A549 (cell line): ENCODE measurements around the gene SLIT3. TPM values are rescaled to one million over a fixed set of nuclear protein-coding genes. Genes with fewer than 3 reads are reported as not detected.

Experiments
- ATAC-seq, 2 experiments: fragments of 200-7000 bp in 1 of 2; fragments of >200 bp in 1 of 2; cut with Nextera tagmentation in 1 of 2; cut with Tn5 transposase in 1 of 2; 3 replicates each; pipeline versions ENCODE4 v1.8.0 to v1.9.1; 2018 to 2020; ENCODE audit warnings: mild to moderate bottlenecking in 1 of 2, moderate library complexity in 1 of 2
- CTCF ChIA-PET: fragments of 300-600 bp; sonication (Branson Sonifier 250); formaldehyde crosslinking; extraction: SDS; loops from one replicate; lab custom pipeline; 2021; ENCODE audit warnings: antibody characterized with exemption, inconsistent platforms; lab: Yijun Ruan, JAX
- POLR2A ChIA-PET: fragments of 350-600 bp; formaldehyde crosslinking; extraction: SDS; loops from one replicate; lab custom pipeline; 2021; ENCODE audit warnings: antibody characterized with exemption, inconsistent platforms; lab: Yijun Ruan, JAX
- DNase-seq, 2 experiments: peaks; one replicate each; pipeline versions ENCODE4 v3.0.0 to v3.0.0-alpha.2; 2011 to 2016; ENCODE audit warnings: low read depth in 1 of 2, low spot score in 1 of 2
- FAIRE-seq: peaks from 2 replicates; lab custom pipeline; 2011; peaks lifted over from hg19 to GRCh38; lab: Jason Lieb, UNC
- H3K27ac ChIP-seq, 2 experiments: fragments of >200 bp; sonication (Bioruptor Twin); formaldehyde crosslinking; 3 replicates each; pipeline ENCODE4 v1.5.1; 2016 to 2017
- H3K4me1 ChIP-seq: fragments of >200 bp; sonication (Bioruptor Twin); formaldehyde crosslinking; 3 replicates; pipeline ENCODE4 v1.6.1; 2016
- H3K4me2 ChIP-seq: fragments of >200 bp; sonication (Bioruptor Twin); formaldehyde crosslinking; 3 replicates; pipeline ENCODE4 v1.6.1; 2016
- H3K4me3 ChIP-seq: fragments of >200 bp; sonication (Bioruptor Twin); formaldehyde crosslinking; 3 replicates; pipeline ENCODE4 v1.5.1; 2016
- H3K9me3 ChIP-seq: fragments of >200 bp; sonication (Bioruptor Twin); formaldehyde crosslinking; 3 replicates; pipeline ENCODE4 v1.6.1; 2016
- CBX8 ChIP-seq: fragments of 200-600 bp; sonication (generic); IDR thresholded peaks from 2 replicates; pipeline ENCODE4 v1.6.1; 2016
- CHD2 ChIP-seq: fragments of 150-350 bp; IDR thresholded peaks from 2 replicates; pipeline ENCODE4 v1.6.1; 2014; ENCODE audit warnings: low read length; ENCODE audit not compliant: partially characterized antibody
- EHF ChIP-seq: fragments of 250-450 bp; sonication (Bioruptor Pico); IDR thresholded peaks from 2 replicates; pipeline ENCODE4 v1.5.0; 2020; ENCODE audit warnings: mild to moderate bottlenecking
- ESRRA ChIP-seq: fragments of 150-350 bp; IDR thresholded peaks from 2 replicates; pipeline ENCODE4 v1.6.1; 2014; ENCODE audit warnings: mild to moderate bottlenecking, low read length, borderline replicate concordance
- FOSB ChIP-seq: fragments of 250-450 bp; sonication (Bioruptor Pico); IDR thresholded peaks from 2 replicates; pipeline ENCODE4 v1.5.0; 2020; ENCODE audit warnings: mild to moderate bottlenecking, moderate library complexity
- FOSL2 ChIP-seq, 2 experiments: fragments of 450-650 bp in 1 of 2; fragments of >200 bp in 1 of 2; sonication (Bioruptor Twin) in 1 of 2; formaldehyde crosslinking; IDR thresholded peaks; 2 replicates each; pipeline versions ENCODE4 v1.5.0 to v1.6.1; 2016 to 2020; ENCODE audit warnings: mild to moderate bottlenecking in 1 of 2, moderate library complexity in 1 of 2
- JUN ChIP-seq, 2 experiments: fragments of >200 bp; sonication (Bioruptor Twin); formaldehyde crosslinking; IDR thresholded peaks; 2 replicates in 1 of 2; 3 replicates in 1 of 2; pipeline ENCODE4 v1.6.1; 2016 to 2017
- JUNB ChIP-seq: fragments of >200 bp; sonication (Bioruptor Twin); formaldehyde crosslinking; IDR thresholded peaks from 2 replicates; pipeline ENCODE4 v1.6.1; 2016
- MAFK ChIP-seq: fragments of 450-650 bp; IDR thresholded peaks from 2 replicates; pipeline ENCODE4 v1.6.1; 2014; ENCODE audit not compliant: partially characterized antibody
- PHF8 ChIP-seq: fragments of 200-600 bp; sonication (generic); IDR thresholded peaks from 2 replicates; pipeline ENCODE4 v1.6.1; 2016; ENCODE audit warnings: low read depth, mild to moderate bottlenecking, antibody characterized with exemption, moderate library complexity, borderline replicate concordance
- RARB ChIP-seq: fragments of 250-450 bp; sonication (Bioruptor Pico); IDR thresholded peaks from 2 replicates; pipeline ENCODE4 v1.8.0; 2021; ENCODE audit warnings: mild to moderate bottlenecking, moderate library complexity
- RNF2 ChIP-seq: fragments of 200-600 bp; sonication (generic); IDR thresholded peaks from 2 replicates; pipeline ENCODE4 v1.6.1; 2016; ENCODE audit warnings: low read depth, mild to moderate bottlenecking, antibody characterized with exemption, moderate library complexity, borderline replicate concordance
- SMC3 ChIP-seq: fragments of >200 bp; sonication (Bioruptor Twin); formaldehyde crosslinking; IDR thresholded peaks from 3 replicates; pipeline ENCODE4 v1.6.1; 2018; ENCODE audit warnings: inconsistent platforms
- WGBS: methylation state at CpG from one replicate; pipeline ENCODE4 v1.1.6; 2017; ENCODE audit errors: missing lambda C conversion rate; 5-methylcytosine and 5-hydroxymethylcytosine counted together
- polyA plus RNA-seq, 4 experiments: library from polyadenylated mRNA; depleted of rRNA in 3 of 4; stranded (reverse); fragments of >200 nt; fragmentation: RNase III in 1 of 4; extraction: RNeasy Plus Mini Kit Qiagen cat#74134 plus additional on column Dnase treatment in 1 of 4; gene quantifications; 2 replicates in 3 of 4; 3 replicates in 1 of 4; pipeline ENCODE4 v1.2.3, GENCODE V29; 2011 to 2017
- TF ChIP-seq, protein P1 (sequence below): fragments of 250-450 bp; sonication (Bioruptor Pico); IDR thresholded peaks from 2 replicates; pipeline ENCODE4 v1.5.0; 2021; ENCODE audit warnings: mild to moderate bottlenecking, moderate library complexity, borderline replicate concordance
- TF ChIP-seq, protein P2 (sequence below): IDR thresholded peaks from 2 replicates; pipeline ENCODE4 v1.6.1; 2012; ENCODE audit warnings: low read depth, borderline replicate concordance
- TF ChIP-seq, protein P3 (sequence below): fragments of 450-650 bp; IDR thresholded peaks from 2 replicates; pipeline ENCODE4 v1.6.1; 2014; ENCODE audit warnings: antibody characterized with exemption
- TF ChIP-seq, protein P4 (sequence below): fragments of 150-350 bp; IDR thresholded peaks from 2 replicates; pipeline ENCODE4 v1.6.1; 2014; ENCODE audit warnings: low read depth, mild to moderate bottlenecking, low read length
- TF ChIP-seq, protein P5 (sequence below): fragments of 200-600 bp; sonication (generic); IDR thresholded peaks from 2 replicates; pipeline ENCODE4 v1.6.1; 2016; ENCODE audit warnings: antibody characterized with exemption, mild to moderate bottlenecking, moderate library complexity
- TF ChIP-seq, protein P6 (sequence below): fragments of 250-450 bp; sonication (Bioruptor Pico); IDR thresholded peaks from 2 replicates; pipeline ENCODE4 v1.5.0; 2020; ENCODE audit warnings: low read depth, mild to moderate bottlenecking, moderate library complexity

SLIT3 gene
- polyA plus RNA-seq, 2 of the 4 experiments (the other 2 are of a cell fraction) = 12.7 to 22.9 TPM

DNA sequence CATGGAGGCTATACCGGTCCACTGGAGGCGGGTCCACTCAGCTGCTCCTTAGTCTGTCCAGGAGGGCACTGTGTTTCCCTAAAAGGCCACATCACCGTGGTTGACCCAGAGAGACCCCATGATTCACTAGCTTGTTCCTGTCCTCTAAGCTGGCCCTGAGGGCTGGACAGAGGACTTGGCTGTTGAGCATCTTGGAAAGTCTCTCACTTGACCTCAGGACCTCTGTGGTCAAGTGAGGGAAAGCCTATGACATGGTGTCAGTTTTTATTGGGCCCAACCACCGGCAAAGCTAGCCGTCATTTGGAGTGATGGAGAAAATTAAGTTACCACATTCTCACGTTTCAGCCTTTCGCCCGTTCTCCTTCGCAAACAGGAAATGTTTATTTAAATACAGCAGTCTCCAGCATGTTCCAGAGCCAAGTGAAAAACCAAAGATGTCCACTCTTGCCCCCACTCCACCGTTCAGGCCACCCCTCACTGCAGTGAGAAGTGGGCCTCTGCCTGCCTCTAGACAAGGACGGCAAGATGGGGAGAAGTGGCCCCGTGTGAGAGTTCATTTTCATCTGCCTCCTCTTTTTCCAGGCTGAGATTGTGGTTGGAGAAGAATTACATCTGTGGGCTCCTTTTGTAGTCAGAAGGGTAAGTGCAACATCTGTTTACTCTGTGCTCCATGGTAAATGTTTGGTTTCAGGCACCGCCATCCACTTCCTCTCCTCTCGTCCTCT is 4.4 kb downstream of the SLIT3 start:
- Histone ChIP-seq H3K4me3 (no peak overlapping the region), H3K27ac (peak overlapping the region in 1 of 2 experiments; percentile 52; a peak in 2 of 6 replicates), H3K4me2 (peak overlapping the region; percentile 88), H3K9me3 (no peaks in the 10 kb centered on the region), H3K4me1 (peaks cover 49% of the 10 kb centered on the region)
- 43% methylated on average over 14 of the region's 14 CpGs for WGBS
- FAIRE-seq (no peak), ATAC-seq (no peak), DNase-seq (peak in 1 of 2 experiments; percentile 29)
- CTCF ChIA-PET = interaction anchor here (1.1 to 1.2 kb wide), 2 partner anchors 252 to 310 kb away, joined by 3 to 5 read pairs; no protein-coding TSS in a partner anchor
- TF ChIP-seq, protein P1, sequence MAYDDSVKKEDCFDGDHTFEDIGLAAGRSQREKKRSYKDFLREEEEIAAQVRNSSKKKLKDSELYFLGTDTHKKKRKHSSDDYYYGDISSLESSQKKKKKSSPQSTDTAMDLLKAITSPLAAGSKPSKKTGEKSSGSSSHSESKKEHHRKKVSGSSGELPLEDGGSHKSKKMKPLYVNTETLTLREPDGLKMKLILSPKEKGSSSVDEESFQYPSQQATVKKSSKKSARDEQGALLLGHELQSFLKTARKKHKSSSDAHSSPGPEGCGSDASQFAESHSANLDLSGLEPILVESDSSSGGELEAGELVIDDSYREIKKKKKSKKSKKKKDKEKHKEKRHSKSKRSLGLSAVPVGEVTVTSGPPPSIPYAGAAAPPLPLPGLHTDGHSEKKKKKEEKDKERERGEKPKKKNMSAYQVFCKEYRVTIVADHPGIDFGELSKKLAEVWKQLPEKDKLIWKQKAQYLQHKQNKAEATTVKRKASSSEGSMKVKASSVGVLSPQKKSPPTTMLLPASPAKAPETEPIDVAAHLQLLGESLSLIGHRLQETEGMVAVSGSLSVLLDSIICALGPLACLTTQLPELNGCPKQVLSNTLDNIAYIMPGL (CRISPR knock-in tag) = no peak
- no peak for TF ChIP-seq ESRRA
- TF ChIP-seq, protein P2, sequence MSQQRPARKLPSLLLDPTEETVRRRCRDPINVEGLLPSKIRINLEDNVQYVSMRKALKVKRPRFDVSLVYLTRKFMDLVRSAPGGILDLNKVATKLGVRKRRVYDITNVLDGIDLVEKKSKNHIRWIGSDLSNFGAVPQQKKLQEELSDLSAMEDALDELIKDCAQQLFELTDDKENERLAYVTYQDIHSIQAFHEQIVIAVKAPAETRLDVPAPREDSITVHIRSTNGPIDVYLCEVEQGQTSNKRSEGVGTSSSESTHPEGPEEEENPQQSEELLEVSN = no peak
- no peak for TF ChIP-seq FOSL2 (IDR thresholded peaks at IDR 0.05)
- no peak for TF ChIP-seq FOSL2 (CRISPR knock-in tag; IDR thresholded peaks at IDR 0.05)
- no peak for TF ChIP-seq FOSB (CRISPR knock-in tag)
- TF ChIP-seq RNF2 = no peak
- TF ChIP-seq, protein P3, sequence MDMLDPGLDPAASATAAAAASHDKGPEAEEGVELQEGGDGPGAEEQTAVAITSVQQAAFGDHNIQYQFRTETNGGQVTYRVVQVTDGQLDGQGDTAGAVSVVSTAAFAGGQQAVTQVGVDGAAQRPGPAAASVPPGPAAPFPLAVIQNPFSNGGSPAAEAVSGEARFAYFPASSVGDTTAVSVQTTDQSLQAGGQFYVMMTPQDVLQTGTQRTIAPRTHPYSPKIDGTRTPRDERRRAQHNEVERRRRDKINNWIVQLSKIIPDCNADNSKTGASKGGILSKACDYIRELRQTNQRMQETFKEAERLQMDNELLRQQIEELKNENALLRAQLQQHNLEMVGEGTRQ = no peak
- TF ChIP-seq, protein P4, sequence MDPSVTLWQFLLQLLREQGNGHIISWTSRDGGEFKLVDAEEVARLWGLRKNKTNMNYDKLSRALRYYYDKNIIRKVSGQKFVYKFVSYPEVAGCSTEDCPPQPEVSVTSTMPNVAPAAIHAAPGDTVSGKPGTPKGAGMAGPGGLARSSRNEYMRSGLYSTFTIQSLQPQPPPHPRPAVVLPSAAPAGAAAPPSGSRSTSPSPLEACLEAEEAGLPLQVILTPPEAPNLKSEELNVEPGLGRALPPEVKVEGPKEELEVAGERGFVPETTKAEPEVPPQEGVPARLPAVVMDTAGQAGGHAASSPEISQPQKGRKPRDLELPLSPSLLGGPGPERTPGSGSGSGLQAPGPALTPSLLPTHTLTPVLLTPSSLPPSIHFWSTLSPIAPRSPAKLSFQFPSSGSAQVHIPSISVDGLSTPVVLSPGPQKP = no peak
- no peak for TF ChIP-seq PHF8
- TF ChIP-seq CBX8 = no peak
- POLR2A ChIA-PET = no interaction called here

DNA sequence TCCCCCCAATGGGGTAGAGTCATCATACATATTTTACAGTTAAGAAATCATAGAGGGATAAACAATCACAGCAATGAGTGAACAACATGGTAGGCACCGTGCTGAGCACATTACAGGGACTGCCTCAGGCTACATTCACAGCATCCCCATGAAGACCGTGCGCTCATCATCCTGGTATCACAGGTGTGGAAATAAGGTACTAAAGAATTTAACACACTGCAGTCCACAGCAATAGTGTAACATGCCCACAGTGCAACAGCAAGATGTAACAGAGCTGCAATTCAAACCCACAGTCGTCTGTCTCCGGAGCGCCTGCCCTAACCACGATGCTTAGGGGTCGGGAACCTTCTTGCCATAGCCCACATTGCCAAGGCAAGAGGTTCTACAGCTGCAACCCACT is 5.6 kb downstream of the SLIT3 start:
- TF ChIP-seq JUNB (no peak), MAFK (no peak), RARB (no peak), EHF (no peak), JUN (IDR thresholded peaks at IDR 0.05) (no peak), SMC3 (no peak), CHD2 (no peak)
- TF ChIP-seq, protein P3 = no peak
- TF ChIP-seq, protein P5, sequence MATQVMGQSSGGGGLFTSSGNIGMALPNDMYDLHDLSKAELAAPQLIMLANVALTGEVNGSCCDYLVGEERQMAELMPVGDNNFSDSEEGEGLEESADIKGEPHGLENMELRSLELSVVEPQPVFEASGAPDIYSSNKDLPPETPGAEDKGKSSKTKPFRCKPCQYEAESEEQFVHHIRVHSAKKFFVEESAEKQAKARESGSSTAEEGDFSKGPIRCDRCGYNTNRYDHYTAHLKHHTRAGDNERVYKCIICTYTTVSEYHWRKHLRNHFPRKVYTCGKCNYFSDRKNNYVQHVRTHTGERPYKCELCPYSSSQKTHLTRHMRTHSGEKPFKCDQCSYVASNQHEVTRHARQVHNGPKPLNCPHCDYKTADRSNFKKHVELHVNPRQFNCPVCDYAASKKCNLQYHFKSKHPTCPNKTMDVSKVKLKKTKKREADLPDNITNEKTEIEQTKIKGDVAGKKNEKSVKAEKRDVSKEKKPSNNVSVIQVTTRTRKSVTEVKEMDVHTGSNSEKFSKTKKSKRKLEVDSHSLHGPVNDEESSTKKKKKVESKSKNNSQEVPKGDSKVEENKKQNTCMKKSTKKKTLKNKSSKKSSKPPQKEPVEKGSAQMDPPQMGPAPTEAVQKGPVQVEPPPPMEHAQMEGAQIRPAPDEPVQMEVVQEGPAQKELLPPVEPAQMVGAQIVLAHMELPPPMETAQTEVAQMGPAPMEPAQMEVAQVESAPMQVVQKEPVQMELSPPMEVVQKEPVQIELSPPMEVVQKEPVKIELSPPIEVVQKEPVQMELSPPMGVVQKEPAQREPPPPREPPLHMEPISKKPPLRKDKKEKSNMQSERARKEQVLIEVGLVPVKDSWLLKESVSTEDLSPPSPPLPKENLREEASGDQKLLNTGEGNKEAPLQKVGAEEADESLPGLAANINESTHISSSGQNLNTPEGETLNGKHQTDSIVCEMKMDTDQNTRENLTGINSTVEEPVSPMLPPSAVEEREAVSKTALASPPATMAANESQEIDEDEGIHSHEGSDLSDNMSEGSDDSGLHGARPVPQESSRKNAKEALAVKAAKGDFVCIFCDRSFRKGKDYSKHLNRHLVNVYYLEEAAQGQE = no peak
- TF ChIP-seq, protein P6, sequence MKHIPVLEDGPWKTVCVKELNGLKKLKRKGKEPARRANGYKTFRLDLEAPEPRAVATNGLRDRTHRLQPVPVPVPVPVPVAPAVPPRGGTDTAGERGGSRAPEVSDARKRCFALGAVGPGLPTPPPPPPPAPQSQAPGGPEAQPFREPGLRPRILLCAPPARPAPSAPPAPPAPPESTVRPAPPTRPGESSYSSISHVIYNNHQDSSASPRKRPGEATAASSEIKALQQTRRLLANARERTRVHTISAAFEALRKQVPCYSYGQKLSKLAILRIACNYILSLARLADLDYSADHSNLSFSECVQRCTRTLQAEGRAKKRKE (CRISPR knock-in tag) = no peak
- no peak for DNase-seq
- 78% methylated on average over 8 of the region's 8 CpGs for WGBS
- CTCF ChIA-PET = interaction anchor here (1.2 kb wide), 1 partner anchor 254 kb away, joined by 3 read pairs; no protein-coding TSS in a partner anchor
- peaks cover 54% of the 10 kb centered on the region for H3K4me1 ChIP-seq
- FAIRE-seq = no peak
- H3K4me2 ChIP-seq = no peak overlapping the region
- H3K27ac ChIP-seq = no peak overlapping the region
- H3K4me3 ChIP-seq = no peak overlapping the region
- no peaks in the 10 kb centered on the region for H3K9me3 ChIP-seq
- POLR2A ChIA-PET = no interaction called here
- no peak for ATAC-seq
